Endothelial cell of umbilical vein (primary cell): Measurements from ENCODE around the gene AMZ1. TPM values are rescaled to one million over a fixed set of nuclear protein-coding genes. Genes with fewer than 3 reads are reported as not detected.
"Not testable (repeated sequence)": the region's sequence is repeated elsewhere in the genome, so short reads cannot be mapped to it uniquely, and the experiment has no call there.

ENCODE experiments used
- BruUV-seq: library from RNA; stranded (reverse); fragments of 400-500 nt; replicated peaks from 2 replicates; lab custom pipeline; 2021; lab: Mats Ljungman, UMichigan
- CTCF ChIA-PET: fragments of 300-600, 350-600 bp; sonication (Branson Sonifier 250); formaldehyde crosslinking; loops from one replicate; lab custom pipeline; 2021; ENCODE audit warnings: antibody characterized with exemption, inconsistent platforms; lab: Charles Lee
- POLR2A ChIA-PET: fragments of 300-600, 350-600 bp; sonication (Branson Sonifier 250); formaldehyde crosslinking; loops from one replicate; lab custom pipeline; 2021; ENCODE audit warnings: antibody characterized with exemption, inconsistent platforms; lab: Charles Lee
- DNase-seq: peaks from one replicate; pipeline ENCODE4 v3.0.0-alpha.2; 2011; ENCODE audit warnings: low read depth, low spot score
- FAIRE-seq: peaks from 2 replicates; lab custom pipeline; 2011; peaks lifted over from hg19 to GRCh38; lab: Jason Lieb, UNC
- H2AFZ ChIP-seq: 2 replicates; pipeline ENCODE4 v1.6.0; 2012; ENCODE audit warnings: low read depth, low read length, control low read depth, inconsistent platforms
- H3K27ac ChIP-seq: 2 replicates; pipeline ENCODE4 v1.5.1; 2011; ENCODE audit warnings: low read depth, mild to moderate bottlenecking, control low read depth, low read length, moderate library complexity; ENCODE audit not compliant: insufficient read depth
- H3K27me3 ChIP-seq, 2 experiments: 2 replicates each; pipeline versions ENCODE4 v1.6.0 to v1.6.1; 2011; ENCODE audit warnings: low read length in 2 of 2, mixed read lengths in 1 of 2; ENCODE audit not compliant: control insufficient read depth in 2 of 2, insufficient read depth in 2 of 2
- H3K36me3 ChIP-seq, 2 experiments: 2 replicates in 1 of 2; 3 replicates in 1 of 2; pipeline ENCODE4 v1.5.1; 2011; ENCODE audit warnings: low read length in 2 of 2, mild to moderate bottlenecking in 1 of 2, moderate library complexity in 1 of 2; ENCODE audit not compliant: control insufficient read depth in 2 of 2, insufficient read depth in 2 of 2; ENCODE audit errors: extremely low read depth in 1 of 2
- H3K4me1 ChIP-seq: 3 replicates; pipeline ENCODE4 v1.5.1; 2011; ENCODE audit warnings: mild to moderate bottlenecking, low read length; ENCODE audit not compliant: control insufficient read depth, insufficient read depth; ENCODE audit errors: extremely low read depth
- H3K4me2 ChIP-seq: 2 replicates; pipeline ENCODE4 v1.6.1; 2011; ENCODE audit warnings: low read length, control low read depth, mixed read lengths; ENCODE audit not compliant: insufficient read depth
- H3K4me3 ChIP-seq, 3 experiments: fragments of 200-600 bp in 1 of 3; sonication (generic), shearing (Covaris generic) in 1 of 3; replicated peaks in 1 of 3; 2 replicates each; pipeline ENCODE4 v1.5.1; 2011 to 2016; ENCODE audit warnings: control low read depth in 3 of 3, low read length in 3 of 3, mild to moderate bottlenecking in 2 of 3, inconsistent platforms in 1 of 3, low read depth in 1 of 3, moderate library complexity in 1 of 3; ENCODE audit not compliant: insufficient read depth in 1 of 3
- H3K79me2 ChIP-seq: 2 replicates; pipeline ENCODE4 v1.6.0; 2012; ENCODE audit warnings: low read length, inconsistent platforms; ENCODE audit not compliant: control insufficient read depth, insufficient read depth
- H3K9ac ChIP-seq: replicated peaks from 2 replicates; pipeline ENCODE3; 2011; ENCODE audit warnings: low read length, control low read depth; ENCODE audit not compliant: insufficient read depth; ENCODE audit errors: extremely low read depth
- H3K9me1 ChIP-seq: replicated peaks from 3 replicates; pipeline ENCODE4 v1.6.0; 2011; ENCODE audit warnings: mild to moderate bottlenecking, low read length; ENCODE audit not compliant: control insufficient read depth, insufficient read depth; ENCODE audit errors: extremely low read depth
- H3K9me3 ChIP-seq: replicated peaks from 2 replicates; pipeline ENCODE4 v1.5.1; 2012; ENCODE audit warnings: low read length, inconsistent platforms; ENCODE audit not compliant: control insufficient read depth, insufficient read depth
- H4K20me1 ChIP-seq: replicated peaks from 2 replicates; pipeline ENCODE3; 2011; ENCODE audit warnings: mild to moderate bottlenecking, low read length; ENCODE audit not compliant: control insufficient read depth, insufficient read depth; ENCODE audit errors: extremely low read depth
- dilution Hi-C: fragments of 300-500 bp; cut with MboI; formaldehyde crosslinking; loops from one replicate; pipeline ENCODE4 v1.15.0; 2019; ENCODE audit warnings: low sequenced_read_pairs; ENCODE audit not compliant: extremely low pct_ligation_motif_present
- intact Hi-C: fragments of 100-400 bp; cut with micrococcal nuclease; formaldehyde crosslinking; loops from one replicate; pipeline ENCODE4 v1.10.0; 2022
- polyA plus RNA-seq, 4 experiments: library from polyadenylated mRNA; depleted of rRNA in 3 of 4; stranded (reverse) in 3 of 4; unstranded in 1 of 4; fragments of >200 nt; gene quantifications; 2 replicates each; pipeline versions ENCODE4 v1.2.1 to v1.2.3, GENCODE V29; 2011 to 2012; ENCODE audit warnings: missing spikeins in 1 of 4
- total RNA-seq: library from RNA; stranded (reverse); gene quantifications from 2 replicates; pipeline ENCODE4 v1.2.3, GENCODE V29; 2021

The AMZ1 gene
- total and polyA plus RNA-seq, 2 donors (not counting 3 experiments of a cell fraction or from before 2014, with no cell fraction given): not detected

- H3K4me2 ChIP-seq, POLR2A ChIA-PET, H3K36me3 ChIP-seq, H3K9me3 ChIP-seq, H3K4me3 ChIP-seq, H2AFZ ChIP-seq, dilution Hi-C loops, H3K27ac ChIP-seq, H3K4me1 ChIP-seq, FAIRE-seq, H3K9ac ChIP-seq, H3K9me1 ChIP-seq, intact Hi-C loops, H3K27me3 ChIP-seq, H4K20me1 ChIP-seq, DNase-seq, BruUV-seq, H3K79me2 ChIP-seq: not testable (repeated sequence)
- CTCF ChIA-PET: interaction anchor here (1.0 to 1.2 kb wide), 2 partner anchors 14 to 24 kb away, joined by 3 read pairs; no protein-coding TSS in a partner anchor
Observed at GRCh38 chr7:2743523-2744185, 55.7 kb downstream of the AMZ1 start.

- H3K9me3 ChIP-seq, H4K20me1 ChIP-seq, BruUV-seq, CTCF ChIA-PET, dilution Hi-C loops, H3K4me1 ChIP-seq, H3K9me1 ChIP-seq, FAIRE-seq, H3K36me3 ChIP-seq, H3K4me3 ChIP-seq, DNase-seq, H3K27me3 ChIP-seq, H3K4me2 ChIP-seq, H3K9ac ChIP-seq, intact Hi-C loops, H3K79me2 ChIP-seq, H3K27ac ChIP-seq, H2AFZ ChIP-seq, POLR2A ChIA-PET: not testable (repeated sequence)
Observed at GRCh38 chr7:2748684-2749083, 60.7 kb downstream of the AMZ1 start.
